ENCODE results near the gene QRICH2.

GRCh38 chr17:76233588-76234353, 74.3 kb downstream of the QRICH2 start:
- TF ChIP-seq POLR2A (IDR thresholded peaks at IDR 0.05), result no peak
- TF ChIP-seq CTCF (IDR thresholded peaks at IDR 0.05), result no peak
- TF ChIP-seq EP300 (IDR thresholded peaks at IDR 0.05), result no peak
- no peak for TF ChIP-seq POLR2AphosphoS5 (IDR thresholded peaks at IDR 0.05)

All from gastroesophageal sphincter (tissue), 3 donors.